ENCODE measurements around the gene TAX1BP1.

GRCh38 chr7:27737616-27738015 is 2.3 kb upstream of the TAX1BP1 start:
- TF ChIP-seq CTCF (IDR thresholded peaks at IDR 0.05; ENCODE audit: low read depth, low read length) = no peak
- TF ChIP-seq POLR2A (IDR thresholded peaks at IDR 0.05; ENCODE audit: extremely low read depth, insufficient read length) = no peak

Measured in NB4 (cell line).